GM21515 (cell line): Measurements from ENCODE around the gene ARHGEF16.

ENCODE experiments used
- ATAC-seq: cut with Tn5 transposase; IDR thresholded peaks from one replicate; pipeline ENCODE4 v1.9.1; 2021; ENCODE audit not compliant: unreplicated experiment

The ARHGEF16 gene

GRCh38 chr1:3436451-3436850 is 18.0 kb upstream of the ARHGEF16 start:
- no peak for ATAC-seq

- ATAC-seq: no peak
These were observed 17.6 kb upstream of the ARHGEF16 start for GRCh38 chr1:3436901-3437300.

GRCh38 chr1:3438661-3439180 is 15.7 kb upstream of the ARHGEF16 start:
- no peak for ATAC-seq

- no peak for ATAC-seq
These were observed 14.8 kb upstream of the ARHGEF16 start for GRCh38 chr1:3439346-3440299.

- ATAC-seq: no peak
These were observed 14.2 kb upstream of the ARHGEF16 start for GRCh38 chr1:3440300-3440681.

GRCh38 chr1:3440711-3441409 is 13.6 kb upstream of the ARHGEF16 start:
- ATAC-seq: no peak

- ATAC-seq: no peak
These were observed 13.0 kb upstream of the ARHGEF16 start for GRCh38 chr1:3441410-3441847.

GRCh38 chr1:3441880-3442279 is 12.6 kb upstream of the ARHGEF16 start:
- no peak for ATAC-seq

- no peak for ATAC-seq
These were observed 12.1 kb upstream of the ARHGEF16 start for GRCh38 chr1:3442331-3442730.

GRCh38 chr1:3442901-3443300 is 11.6 kb upstream of the ARHGEF16 start:
- ATAC-seq: no peak

GRCh38 chr1:3443807-3444206 is 10.7 kb upstream of the ARHGEF16 start:
- ATAC-seq: no peak

- no peak for ATAC-seq
These were observed 10.2 kb upstream of the ARHGEF16 start for GRCh38 chr1:3444298-3444697.

GRCh38 chr1:3444736-3445135 is 9.7 kb upstream of the ARHGEF16 start:
- ATAC-seq: no peak

- ATAC-seq: no peak
These were observed 4.1 kb upstream of the ARHGEF16 start for GRCh38 chr1:3450202-3450863.

GRCh38 chr1:3450983-3451382 is 3.5 kb upstream of the ARHGEF16 start:
- no peak for ATAC-seq

GRCh38 chr1:3451994-3452865 is 2.2 kb upstream of the ARHGEF16 start:
- no peak for ATAC-seq

GRCh38 chr1:3452866-3453175 is 1.6 kb upstream of the ARHGEF16 start:
- no peak for ATAC-seq

- no peak for ATAC-seq
These were observed 1.2 kb upstream of the ARHGEF16 start for GRCh38 chr1:3453203-3453761.

- ATAC-seq: no peak
These were observed 550 bp downstream of the ARHGEF16 start for GRCh38 chr1:3454811-3455618.
